HepG2 (cell line): ENCODE measurements around the gene SERPINF2. TPM values are rescaled to one million over a fixed set of nuclear protein-coding genes. Genes with fewer than 3 reads are reported as not detected.
A peak's percentile ranks its signal among the peaks of the same experiment; 100 is the strongest.

Experiments used
- AKAP8 ChIP-seq: sonication (generic); formaldehyde crosslinking; IDR thresholded peaks from 2 replicates; pipeline ENCODE4 v1.5.1; 2020; ENCODE audit warnings: mild to moderate bottlenecking, missing genetic modification reagents
- CHD2 ChIP-seq: IDR thresholded peaks from 2 replicates; pipeline ENCODE4 v1.6.1; 2011; ENCODE audit warnings: low read depth, low read length, improper control_type of control experiment
- KDM5A ChIP-seq: fragments of 200-600 bp; sonication (generic); IDR thresholded peaks from 2 replicates; pipeline ENCODE4 v1.7.0; 2018; ENCODE audit warnings: antibody characterized with exemption, mild to moderate bottlenecking, low read length, borderline replicate concordance
- NONO ChIP-seq, 2 experiments: fragments of 450-650 bp in 1 of 2; sonication (generic) in 1 of 2; formaldehyde crosslinking in 1 of 2; IDR thresholded peaks in 1 of 2; conservative IDR thresholded peaks in 1 of 2; 2 replicates each; pipeline versions ENCODE4 v1.6.1 to v1.8.0; 2017 to 2022; ENCODE audit warnings: mild to moderate bottlenecking in 1 of 2, missing genetic modification reagents in 1 of 2, moderate library complexity in 1 of 2
- PHF20 ChIP-seq: sonication (generic); formaldehyde crosslinking; IDR thresholded peaks from 2 replicates; pipeline ENCODE4 v1.5.0; 2020; ENCODE audit warnings: mild to moderate bottlenecking, missing genetic modification reagents
- RFX1 ChIP-seq: fragments of 450-650 bp; IDR thresholded peaks from 2 replicates; pipeline ENCODE4 v1.6.1; 2017
- SMAD1 ChIP-seq: sonication (generic); formaldehyde crosslinking; IDR thresholded peaks from 2 replicates; pipeline ENCODE4 v1.4.0; 2020; ENCODE audit warnings: missing genetic modification reagents, low read depth, mild to moderate bottlenecking, borderline replicate concordance
- SOX13 ChIP-seq, 3 experiments: fragments of 450-650 bp in 1 of 3; sonication (generic) in 1 of 3; formaldehyde crosslinking in 1 of 3; IDR thresholded peaks in 2 of 3; conservative IDR thresholded peaks in 1 of 3; 2 replicates each; pipeline versions ENCODE4 v1.5.0 to v1.6.1; 2016 to 2020; ENCODE audit warnings: antibody characterized with exemption in 1 of 3, mild to moderate bottlenecking in 1 of 3, missing compliant biosample characterization in 1 of 3, missing genetic modification reagents in 1 of 3, moderate library complexity in 1 of 3
- SPEN ChIP-seq: sonication (generic); formaldehyde crosslinking; IDR thresholded peaks from 2 replicates; pipeline ENCODE4 v1.5.1; 2020; ENCODE audit warnings: low read depth, mild to moderate bottlenecking, missing genetic modification reagents
- TMF1 ChIP-seq: sonication (generic); formaldehyde crosslinking; IDR thresholded peaks from 2 replicates; pipeline ENCODE4 v1.8.1; 2022; ENCODE audit warnings: low read depth, missing genetic modification reagents
- YEATS2 ChIP-seq: sonication (generic); formaldehyde crosslinking; IDR thresholded peaks from 2 replicates; pipeline ENCODE4 v1.4.0; 2020; ENCODE audit warnings: missing genetic modification reagents, borderline replicate concordance
- ZNF101 ChIP-seq: sonication (generic); formaldehyde crosslinking; IDR thresholded peaks from 2 replicates; pipeline ENCODE4 v1.4.0; 2020; ENCODE audit warnings: mild to moderate bottlenecking, low read depth, missing genetic modification reagents, borderline replicate concordance
- ZNF121 ChIP-seq: sonication (generic); formaldehyde crosslinking; IDR thresholded peaks from 2 replicates; pipeline ENCODE4 v1.5.0; 2020; ENCODE audit warnings: mild to moderate bottlenecking, missing genetic modification reagents
- ZNF552 ChIP-seq: sonication (generic); formaldehyde crosslinking; IDR thresholded peaks from 2 replicates; pipeline ENCODE4 v1.9.0; 2022; ENCODE audit warnings: missing genetic modification reagents, mild to moderate bottlenecking, borderline replicate concordance
- polyA plus RNA-seq, 8 experiments: library from polyadenylated mRNA; depleted of rRNA in 3 of 8; stranded (reverse) in 7 of 8; unstranded in 1 of 8; fragments of >200 nt; fragmentation: Illumina TruSeq in 4 of 8; extraction: Trizol in 4 of 8; gene quantifications; 2 replicates each; pipeline versions ENCODE4 v1.2.1 to v1.2.3, GENCODE V29; 2011 to 2016; ENCODE audit warnings: low read depth in 4 of 8, missing spikeins in 1 of 8, mixed read lengths in 1 of 8; ENCODE audit not compliant: insufficient read depth in 1 of 8
- total RNA-seq, 5 experiments: library from RNA; depleted of rRNA; stranded (reverse); fragments of >200 nt; fragmentation: Illumina TruSeq; extraction: Trizol; gene quantifications; 2 replicates each; pipeline ENCODE4 v1.2.3, GENCODE V29; 2016; ENCODE audit warnings: low read depth in 1 of 5
- TF ChIP-seq, protein P1 (sequence below): sonication (generic); formaldehyde crosslinking; IDR thresholded peaks from 2 replicates; pipeline ENCODE4 v1.9.0; 2022; ENCODE audit warnings: low read depth, missing genetic modification reagents
- TF ChIP-seq, protein P2 (sequence below): conservative IDR thresholded peaks from 2 replicates; pipeline ENCODE4 v1.6.1; 2018; ENCODE audit warnings: missing genetic modification reagents
- TF ChIP-seq, protein P3 (sequence below): sonication (generic); formaldehyde crosslinking; IDR thresholded peaks from 2 replicates; pipeline ENCODE4 v1.4.0; 2020; ENCODE audit warnings: missing genetic modification reagents
- TF ChIP-seq, protein P4 (sequence below): sonication (generic); formaldehyde crosslinking; IDR thresholded peaks from 2 replicates; pipeline ENCODE4 v1.8.0; 2022; ENCODE audit warnings: mild to moderate bottlenecking, missing genetic modification reagents
- TF ChIP-seq, protein P5 (sequence below): sonication (generic); formaldehyde crosslinking; IDR thresholded peaks from 2 replicates; pipeline ENCODE4 v1.5.1; 2020; ENCODE audit warnings: mild to moderate bottlenecking, moderate library complexity, missing genetic modification reagents
- TF ChIP-seq, protein P6 (sequence below): sonication (generic); formaldehyde crosslinking; IDR thresholded peaks from 2 replicates; pipeline ENCODE4 v1.4.0; 2020; ENCODE audit warnings: missing genetic modification reagents

SERPINF2 gene
- total and polyA plus RNA-seq, 2 of the 13 experiments (the other 11 are each of a cell fraction or from before 2014, with no cell fraction given) = 309 to 548 TPM

DNA sequence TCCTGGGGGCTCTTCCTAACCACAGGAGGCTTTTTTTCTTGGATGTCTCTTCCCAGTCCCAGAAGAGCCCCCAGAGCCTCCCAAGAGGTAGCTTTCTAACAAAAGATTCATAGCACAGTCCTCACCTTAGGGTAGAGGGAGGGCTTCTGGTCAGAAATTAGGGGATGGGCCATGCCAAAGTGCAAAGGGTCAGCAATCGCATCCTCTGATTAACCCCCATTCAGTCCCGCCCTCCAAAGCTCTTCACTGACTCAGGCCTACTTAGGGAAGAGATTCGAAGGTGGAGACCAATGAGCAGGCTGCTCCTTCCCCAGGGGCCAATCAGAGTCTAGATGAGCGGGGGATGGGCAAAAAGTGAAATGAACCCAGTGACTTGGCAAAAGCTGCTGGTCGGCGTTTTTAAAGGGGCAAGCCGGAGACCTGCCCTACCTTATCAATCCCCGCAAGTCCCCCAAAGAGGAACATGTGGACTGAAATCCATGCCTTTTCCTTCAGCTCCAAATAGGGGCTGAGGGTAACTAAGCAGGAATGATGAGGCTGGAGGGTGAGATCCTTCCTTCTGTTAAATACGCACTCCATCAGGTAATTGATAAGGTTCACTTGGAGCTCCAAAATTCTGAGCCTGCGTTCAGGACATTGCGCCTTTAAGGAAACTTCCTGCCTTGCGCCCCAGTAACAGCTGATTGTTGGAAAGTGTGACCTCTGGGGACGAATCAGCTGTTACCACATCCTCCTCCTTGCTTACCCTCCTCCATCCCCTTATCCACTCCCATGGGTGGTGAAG lies 25.6 kb upstream of the SERPINF2 start (continued):
- TF ChIP-seq, protein P1, sequence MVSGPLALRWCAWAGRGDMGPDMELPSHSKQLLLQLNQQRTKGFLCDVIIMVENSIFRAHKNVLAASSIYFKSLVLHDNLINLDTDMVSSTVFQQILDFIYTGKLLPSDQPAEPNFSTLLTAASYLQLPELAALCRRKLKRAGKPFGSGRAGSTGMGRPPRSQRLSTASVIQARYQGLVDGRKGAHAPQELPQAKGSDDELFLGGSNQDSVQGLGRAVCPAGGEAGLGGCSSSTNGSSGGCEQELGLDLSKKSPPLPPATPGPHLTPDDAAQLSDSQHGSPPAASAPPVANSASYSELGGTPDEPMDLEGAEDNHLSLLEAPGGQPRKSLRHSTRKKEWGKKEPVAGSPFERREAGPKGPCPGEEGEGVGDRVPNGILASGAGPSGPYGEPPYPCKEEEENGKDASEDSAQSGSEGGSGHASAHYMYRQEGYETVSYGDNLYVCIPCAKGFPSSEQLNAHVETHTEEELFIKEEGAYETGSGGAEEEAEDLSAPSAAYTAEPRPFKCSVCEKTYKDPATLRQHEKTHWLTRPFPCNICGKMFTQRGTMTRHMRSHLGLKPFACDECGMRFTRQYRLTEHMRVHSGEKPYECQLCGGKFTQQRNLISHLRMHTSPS (CRISPR knock-in tag) = no peak
- TF ChIP-seq AKAP8 (CRISPR knock-in tag) (no peak), ZNF101 (CRISPR knock-in tag) (no peak), ZNF552 (no peak), PHF20 (no peak; the same call in 1 of the 2 replicates), YEATS2 (CRISPR knock-in tag) (peak; percentile 9; the same call in 1 of the 2 replicates), ZNF121 (CRISPR knock-in tag) (0 out of 2 replicates have a peak, but pooled peaks have one; percentile 6), SOX13 (IDR thresholded peaks at IDR 0.05) (no peak; the same call in 1 of the 2 replicates), SOX13 (CRISPR knock-in tag; conservative IDR thresholded peaks at IDR 0.05 in 1 of 2, IDR thresholded peaks at IDR 0.05 in 1 of 2) (peak in 1 of 2 experiments; percentile 21; a peak in 1 of 4 replicates), SPEN (CRISPR knock-in tag) (0 out of 2 replicates have a peak, but pooled peaks have one; percentile 9), KDM5A (peak; percentile 51; the same call in 1 of the 2 replicates), CHD2 (peak; percentile 76; the same call in 1 of the 2 replicates), RFX1 (no peak), TMF1 (CRISPR knock-in tag) (no peak), SMAD1 (CRISPR knock-in tag) (no peak), NONO (IDR thresholded peaks at IDR 0.05) (no peak), NONO (CRISPR knock-in tag; conservative IDR thresholded peaks at IDR 0.05) (no peak)
- TF ChIP-seq, protein P2, sequence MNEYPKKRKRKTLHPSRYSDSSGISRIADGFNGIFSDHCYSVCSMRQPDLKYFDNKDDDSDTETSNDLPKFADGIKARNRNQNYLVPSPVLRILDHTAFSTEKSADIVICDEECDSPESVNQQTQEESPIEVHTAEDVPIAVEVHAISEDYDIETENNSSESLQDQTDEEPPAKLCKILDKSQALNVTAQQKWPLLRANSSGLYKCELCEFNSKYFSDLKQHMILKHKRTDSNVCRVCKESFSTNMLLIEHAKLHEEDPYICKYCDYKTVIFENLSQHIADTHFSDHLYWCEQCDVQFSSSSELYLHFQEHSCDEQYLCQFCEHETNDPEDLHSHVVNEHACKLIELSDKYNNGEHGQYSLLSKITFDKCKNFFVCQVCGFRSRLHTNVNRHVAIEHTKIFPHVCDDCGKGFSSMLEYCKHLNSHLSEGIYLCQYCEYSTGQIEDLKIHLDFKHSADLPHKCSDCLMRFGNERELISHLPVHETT (CRISPR knock-in tag) = no peak
- TF ChIP-seq, protein P3, sequence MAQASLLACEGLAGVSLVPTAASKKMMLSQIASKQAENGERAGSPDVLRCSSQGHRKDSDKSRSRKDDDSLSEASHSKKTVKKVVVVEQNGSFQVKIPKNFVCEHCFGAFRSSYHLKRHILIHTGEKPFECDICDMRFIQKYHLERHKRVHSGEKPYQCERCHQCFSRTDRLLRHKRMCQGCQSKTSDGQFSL (CRISPR knock-in tag) = no peak
- TF ChIP-seq, protein P4, sequence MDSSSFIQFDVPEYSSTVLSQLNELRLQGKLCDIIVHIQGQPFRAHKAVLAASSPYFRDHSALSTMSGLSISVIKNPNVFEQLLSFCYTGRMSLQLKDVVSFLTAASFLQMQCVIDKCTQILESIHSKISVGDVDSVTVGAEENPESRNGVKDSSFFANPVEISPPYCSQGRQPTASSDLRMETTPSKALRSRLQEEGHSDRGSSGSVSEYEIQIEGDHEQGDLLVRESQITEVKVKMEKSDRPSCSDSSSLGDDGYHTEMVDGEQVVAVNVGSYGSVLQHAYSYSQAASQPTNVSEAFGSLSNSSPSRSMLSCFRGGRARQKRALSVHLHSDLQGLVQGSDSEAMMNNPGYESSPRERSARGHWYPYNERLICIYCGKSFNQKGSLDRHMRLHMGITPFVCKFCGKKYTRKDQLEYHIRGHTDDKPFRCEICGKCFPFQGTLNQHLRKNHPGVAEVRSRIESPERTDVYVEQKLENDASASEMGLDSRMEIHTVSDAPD = no peak
- TF ChIP-seq, protein P5, sequence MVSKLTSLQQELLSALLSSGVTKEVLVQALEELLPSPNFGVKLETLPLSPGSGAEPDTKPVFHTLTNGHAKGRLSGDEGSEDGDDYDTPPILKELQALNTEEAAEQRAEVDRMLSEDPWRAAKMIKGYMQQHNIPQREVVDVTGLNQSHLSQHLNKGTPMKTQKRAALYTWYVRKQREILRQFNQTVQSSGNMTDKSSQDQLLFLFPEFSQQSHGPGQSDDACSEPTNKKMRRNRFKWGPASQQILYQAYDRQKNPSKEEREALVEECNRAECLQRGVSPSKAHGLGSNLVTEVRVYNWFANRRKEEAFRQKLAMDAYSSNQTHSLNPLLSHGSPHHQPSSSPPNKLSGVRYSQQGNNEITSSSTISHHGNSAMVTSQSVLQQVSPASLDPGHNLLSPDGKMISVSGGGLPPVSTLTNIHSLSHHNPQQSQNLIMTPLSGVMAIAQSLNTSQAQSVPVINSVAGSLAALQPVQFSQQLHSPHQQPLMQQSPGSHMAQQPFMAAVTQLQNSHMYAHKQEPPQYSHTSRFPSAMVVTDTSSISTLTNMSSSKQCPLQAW (CRISPR knock-in tag) = no peak; the same call in 1 of the 2 replicates
- TF ChIP-seq, protein P6, sequence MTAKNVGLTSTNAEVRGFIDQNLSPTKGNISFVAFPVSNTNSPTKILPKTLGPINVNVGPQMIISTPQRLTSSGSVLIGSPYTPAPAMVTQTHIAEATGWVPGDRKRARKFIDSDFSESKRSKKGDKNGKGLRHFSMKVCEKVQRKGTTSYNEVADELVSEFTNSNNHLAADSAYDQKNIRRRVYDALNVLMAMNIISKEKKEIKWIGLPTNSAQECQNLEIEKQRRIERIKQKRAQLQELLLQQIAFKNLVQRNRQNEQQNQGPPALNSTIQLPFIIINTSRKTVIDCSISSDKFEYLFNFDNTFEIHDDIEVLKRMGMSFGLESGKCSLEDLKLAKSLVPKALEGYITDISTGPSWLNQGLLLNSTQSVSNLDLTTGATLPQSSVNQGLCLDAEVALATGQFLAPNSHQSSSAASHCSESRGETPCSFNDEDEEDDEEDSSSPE (CRISPR knock-in tag) = no peak
